GM18507 (cell line): Measurements from ENCODE around the gene PEX10.
"Not testable (repeated sequence)": the region's sequence is repeated elsewhere in the genome, so short reads cannot be mapped to it uniquely, and the experiment has no call there.

Source experiments
- DNase-seq: peaks from one replicate; pipeline ENCODE4 v3.0.0; 2011; ENCODE audit warnings: low read depth; ENCODE audit not compliant: insufficient read length; ENCODE audit errors: extremely low spot score
- FAIRE-seq: peaks from 2 replicates; lab custom pipeline; 2011; peaks lifted over from hg19 to GRCh38; lab: Jason Lieb, UNC

PEX10 gene

GRCh38 chr1:2444138-2444591 lies 31.8 kb upstream of the PEX10 start:
- FAIRE-seq = no peak
- DNase-seq = no peak

GRCh38 chr1:2443277-2444137 lies 31.1 kb upstream of the PEX10 start:
- DNase-seq (no peak), FAIRE-seq (no peak)

DNA sequence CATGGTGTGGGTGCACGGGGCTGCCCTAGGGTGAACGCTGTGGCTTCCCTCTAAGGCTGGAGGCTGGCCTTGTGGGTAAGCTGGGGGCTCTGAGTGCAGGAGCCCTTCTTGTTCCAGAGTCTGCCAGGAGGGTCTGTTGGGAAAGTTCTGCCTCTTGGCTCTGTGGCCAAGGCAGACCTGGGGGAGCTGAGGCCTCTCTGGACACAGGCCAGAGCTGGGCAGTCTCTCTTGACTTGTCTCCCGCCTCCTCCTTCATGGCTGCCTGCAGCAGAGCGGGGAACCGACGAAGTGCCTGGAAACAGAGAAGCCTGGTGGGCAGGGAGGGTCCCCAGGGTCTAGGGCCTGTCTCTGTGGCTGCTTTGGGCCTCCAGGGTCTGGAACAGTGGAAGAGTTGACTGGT lies 30.3 kb upstream of the PEX10 start:
- FAIRE-seq = no peak

GRCh38 chr1:2441746-2442145 lies 29.4 kb upstream of the PEX10 start:
- no peak for FAIRE-seq
- DNase-seq = no peak

More for the DNA sequence above, 30.3 kb upstream of the PEX10 start:
- no peak for DNase-seq

GRCh38 chr1:2440346-2440745 lies 28.0 kb upstream of the PEX10 start:
- FAIRE-seq, DNase-seq: not testable (repeated sequence)

DNA sequence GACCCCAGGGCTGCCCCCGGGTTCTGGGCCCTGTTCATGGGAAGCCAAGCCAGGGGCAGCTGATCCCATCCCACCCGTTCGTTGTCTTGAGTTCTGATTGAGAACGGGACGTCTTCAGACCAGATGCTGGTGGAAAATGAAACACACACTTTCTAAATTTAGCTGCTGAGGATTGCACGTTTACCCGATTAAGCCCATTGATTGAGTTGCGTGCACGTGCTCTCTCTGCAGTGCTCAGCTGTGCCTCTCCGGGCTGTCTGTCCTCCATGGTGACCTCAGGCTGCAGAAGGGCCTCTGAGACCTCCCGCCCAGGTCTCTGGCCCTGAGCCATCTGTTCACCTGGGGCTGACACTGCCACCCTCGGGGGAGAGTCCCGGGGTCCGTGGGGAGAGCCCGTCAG lies 27.0 kb upstream of the PEX10 start:
- no peak for DNase-seq
- FAIRE-seq = peak; percentile 58

DNA sequence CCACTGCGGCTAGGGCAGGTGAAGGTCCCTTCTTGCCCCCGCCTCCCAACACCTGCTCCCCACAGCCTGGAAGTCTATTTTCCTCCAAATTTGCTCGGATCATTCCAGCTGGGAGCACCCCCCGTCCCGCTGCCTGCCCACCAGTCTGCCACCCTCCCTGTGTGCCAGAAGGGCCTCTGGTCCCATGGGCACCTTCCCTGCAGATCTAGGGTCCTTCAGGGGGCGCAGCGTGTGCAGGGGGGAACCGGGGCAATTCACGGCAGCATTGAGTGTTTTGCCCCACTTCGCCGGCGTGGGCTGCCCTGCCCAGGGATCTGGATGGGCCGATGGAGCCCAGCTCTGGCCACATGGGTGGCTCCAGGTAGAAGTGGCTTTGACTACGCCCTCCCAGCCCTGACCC lies 26.3 kb upstream of the PEX10 start:
- DNase-seq (no peak), FAIRE-seq (no peak)

- no peak for FAIRE-seq
Measured at GRCh38 chr1:2438038-2438437, 25.7 kb upstream of the PEX10 start.

GRCh38 chr1:2437617-2438016 lies 25.3 kb upstream of the PEX10 start:
- FAIRE-seq = no peak
- no peak for DNase-seq

More at GRCh38 chr1:2438038-2438437, 25.7 kb upstream of the PEX10 start:
- DNase-seq = no peak

DNA sequence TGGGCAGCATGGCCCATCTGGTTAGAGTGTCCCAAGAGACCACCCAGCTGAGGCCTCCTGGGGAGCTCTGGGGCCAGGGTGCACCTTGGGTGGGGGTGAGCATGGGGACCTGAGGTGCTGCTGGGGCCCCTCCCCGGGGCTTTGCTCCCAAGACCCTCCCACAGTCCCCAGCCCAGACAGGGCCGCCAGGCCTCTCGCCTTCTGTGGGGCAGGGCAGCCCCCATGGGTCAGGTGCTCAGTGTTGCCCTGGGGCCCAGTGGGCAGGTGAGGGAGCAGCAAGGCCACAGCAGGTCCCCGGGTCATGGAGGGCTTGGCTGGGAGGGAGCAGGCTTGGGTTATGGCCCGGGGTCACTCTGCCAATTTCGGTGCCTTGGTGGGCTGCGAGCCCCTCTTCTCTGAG lies 24.5 kb upstream of the PEX10 start:
- DNase-seq (no peak), FAIRE-seq (no peak)

GRCh38 chr1:2435746-2436355 lies 23.5 kb upstream of the PEX10 start:
- FAIRE-seq = no peak
- DNase-seq = no peak

GRCh38 chr1:2435091-2435490 lies 22.7 kb upstream of the PEX10 start:
- FAIRE-seq (no peak), DNase-seq (no peak)

GRCh38 chr1:2433936-2434655 lies 21.7 kb upstream of the PEX10 start:
- no peak for FAIRE-seq
- no peak for DNase-seq

GRCh38 chr1:2433196-2433595 lies 20.8 kb upstream of the PEX10 start:
- DNase-seq = no peak
- no peak for FAIRE-seq

DNA sequence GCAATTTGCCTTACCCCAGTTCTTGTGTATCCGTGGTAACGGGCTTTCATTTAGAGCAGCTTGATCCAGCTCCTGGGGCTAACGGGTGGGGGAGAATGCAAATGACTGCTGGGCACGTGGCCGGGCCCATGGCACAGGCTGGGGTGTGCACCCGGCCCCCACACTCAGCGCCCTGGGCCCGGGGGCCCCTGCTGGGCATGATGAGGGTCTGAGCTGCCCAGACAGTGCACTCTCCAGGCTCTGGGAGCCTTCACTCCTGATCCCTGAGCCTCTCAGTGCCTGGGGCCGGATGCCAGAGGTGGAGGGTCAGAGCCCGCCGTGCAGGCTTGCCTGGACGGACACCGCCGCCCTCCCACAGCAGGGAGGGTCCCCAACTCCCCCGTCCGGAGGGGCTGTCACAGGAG lies 20.1 kb upstream of the PEX10 start:
- FAIRE-seq = no peak

DNA sequence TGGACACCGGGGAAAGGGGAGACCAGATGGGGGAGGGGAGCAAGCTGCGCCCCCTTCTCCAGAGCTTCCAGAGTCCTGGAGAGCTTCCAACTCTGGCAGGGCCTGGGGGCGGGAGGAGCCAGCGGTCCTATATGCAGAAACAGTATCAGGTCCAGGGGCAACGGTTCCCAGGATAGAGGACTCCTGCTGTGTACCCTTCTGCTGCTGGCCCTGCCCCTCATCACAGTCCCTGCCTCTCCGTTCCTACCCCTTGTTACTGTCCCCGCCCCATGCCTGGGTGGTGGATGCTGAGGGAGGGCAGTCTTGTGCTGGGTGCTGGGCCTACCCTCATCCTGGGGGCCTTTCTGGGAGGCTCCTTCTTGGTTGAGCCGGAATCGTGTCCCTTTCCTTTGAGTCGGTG lies 19.2 kb upstream of the PEX10 start:
- FAIRE-seq = no peak
- DNase-seq = no peak

More for the DNA sequence above, 20.1 kb upstream of the PEX10 start:
- DNase-seq = no peak

DNA sequence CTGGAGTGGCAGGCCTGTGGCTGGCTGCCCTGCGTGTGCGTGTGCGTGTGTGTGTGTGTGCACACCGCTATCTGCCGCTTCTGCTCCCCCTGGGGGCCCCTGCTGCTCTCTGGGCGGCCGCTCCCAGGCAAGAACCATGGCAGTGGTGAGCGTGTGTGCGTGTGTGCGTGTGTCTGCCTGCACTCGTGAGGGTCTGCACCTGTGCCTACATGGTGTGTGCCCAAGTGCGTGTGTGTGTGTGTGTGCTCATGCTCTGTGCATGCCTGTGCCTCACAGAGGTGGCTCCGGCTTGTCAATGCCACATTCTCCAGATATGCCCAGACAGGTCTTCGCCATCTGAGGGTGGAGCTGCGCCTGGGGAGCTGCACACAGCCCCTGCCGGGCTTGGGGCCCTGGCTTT lies 18.7 kb upstream of the PEX10 start:
- no peak for DNase-seq
- FAIRE-seq = no peak

- no peak for FAIRE-seq
- DNase-seq = no peak
Measured at GRCh38 chr1:2430592-2430973, 18.2 kb upstream of the PEX10 start.

DNA sequence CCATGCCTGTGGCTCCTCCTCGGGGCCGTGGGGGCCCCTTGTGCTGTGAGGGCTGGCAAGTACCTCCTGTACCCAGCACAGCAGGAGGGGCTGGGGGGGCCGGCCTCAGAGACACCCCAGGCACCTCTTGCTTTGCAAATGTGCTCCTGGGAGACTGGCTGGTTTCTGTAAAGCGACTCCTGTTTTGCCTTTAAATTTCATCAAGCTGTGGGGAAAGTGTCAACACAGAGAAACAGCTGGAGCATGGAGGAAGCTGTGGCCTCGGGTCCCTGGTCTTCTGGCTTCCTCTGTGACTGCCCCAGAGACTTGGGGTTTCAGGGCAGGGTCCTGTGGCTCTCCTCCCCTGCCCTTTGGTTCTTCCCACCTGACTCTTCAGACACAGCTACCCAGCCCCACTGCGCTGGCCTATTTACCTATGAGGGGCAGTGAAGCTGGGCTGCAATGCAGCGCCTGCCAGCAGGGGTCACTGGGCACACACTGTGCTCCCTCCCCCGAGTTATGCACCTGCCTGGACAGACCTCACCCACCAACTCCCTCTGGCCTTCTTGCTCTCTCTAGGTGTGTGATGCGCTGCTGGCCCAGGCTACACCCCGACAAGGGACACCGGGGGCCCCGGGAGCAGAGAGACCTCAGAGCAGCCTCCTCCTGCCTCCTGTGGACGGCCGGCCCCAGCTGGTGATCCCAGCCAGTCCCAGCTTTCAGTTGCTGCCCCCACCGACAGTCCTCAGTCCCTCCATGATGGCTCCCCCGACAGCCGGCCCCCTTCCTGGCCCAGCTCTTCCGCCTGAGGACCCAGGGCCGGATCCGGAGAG lies 17.6 kb upstream of the PEX10 start:
- FAIRE-seq = no peak
- no peak for DNase-seq

GRCh38 chr1:2428490-2428889 lies 16.1 kb upstream of the PEX10 start:
- DNase-seq = no peak
- FAIRE-seq = no peak
